Karpas-422 (cell line): ENCODE results near the gene AKAP13. TPM values are rescaled to one million over a fixed set of nuclear protein-coding genes. Genes with fewer than 3 reads are reported as not detected.

ENCODE experiments used
- DNase-seq: peaks from one replicate; pipeline ENCODE4 v3.0.0-alpha.2; 2015
- H2AFZ ChIP-seq: fragments of 200-600 bp; sonication (generic); 2 replicates; pipeline ENCODE4 v1.6.1; 2014; ENCODE audit warnings: antibody characterized with exemption, low read length, mixed read lengths
- H3K27ac ChIP-seq: fragments of 200-600 bp; sonication (generic); 2 replicates; pipeline ENCODE4 v1.5.1; 2014; ENCODE audit warnings: mild to moderate bottlenecking, low read length, moderate library complexity
- H3K27me3 ChIP-seq: fragments of 200-600 bp; sonication (generic); 2 replicates; pipeline ENCODE4 v1.6.1; 2014; ENCODE audit warnings: low read length, mixed read lengths
- H3K36me3 ChIP-seq: fragments of 200-600 bp; sonication (generic); 2 replicates; pipeline ENCODE4 v1.6.1; 2014; ENCODE audit warnings: low read length, mixed read lengths; ENCODE audit not compliant: insufficient read depth
- H3K4me1 ChIP-seq: fragments of 200-600 bp; sonication (generic); 2 replicates; pipeline ENCODE4 v1.6.1; 2014; ENCODE audit warnings: mild to moderate bottlenecking, low read length, mixed read lengths
- H3K4me2 ChIP-seq: fragments of 200-600 bp; sonication (generic); 2 replicates; pipeline ENCODE4 v1.6.1; 2014; ENCODE audit warnings: low read length, low read depth, mild to moderate bottlenecking; ENCODE audit not compliant: poor library complexity, severe bottlenecking
- H3K4me3 ChIP-seq: fragments of 200-600 bp; sonication (generic); 2 replicates; pipeline ENCODE4 v1.5.1; 2014; ENCODE audit warnings: mild to moderate bottlenecking, antibody characterized with exemption, low read length, mixed read lengths
- H3K79me2 ChIP-seq: fragments of 200-600 bp; sonication (generic); 2 replicates; pipeline ENCODE4 v1.6.1; 2014; ENCODE audit warnings: mild to moderate bottlenecking, low read length, mixed read lengths
- H3K9ac ChIP-seq: fragments of 200-600 bp; sonication (generic); 2 replicates; pipeline ENCODE4 v1.6.0; 2014; ENCODE audit warnings: low read length
- H3K9me2 ChIP-seq: fragments of 200-600 bp; sonication (generic), shearing (Covaris generic); replicated peaks from 2 replicates; pipeline ENCODE4 v1.6.0; 2014; ENCODE audit warnings: mild to moderate bottlenecking, low read length, moderate library complexity; ENCODE audit not compliant: insufficient read depth
- H3K9me3 ChIP-seq: fragments of 300-700, 200-600 bp; sonication (generic); 2 replicates; pipeline ENCODE4 v1.6.1; 2014; ENCODE audit warnings: low read length, mixed read lengths
- H4K20me1 ChIP-seq: fragments of 200-600 bp; sonication (generic); 2 replicates; pipeline ENCODE4 v1.6.1; 2014; ENCODE audit warnings: mild to moderate bottlenecking, antibody characterized with exemption, low read length, low read depth; ENCODE audit not compliant: insufficient read depth
- total RNA-seq: library from RNA; depleted of rRNA; stranded (reverse); fragments of >200 nt; shearing (Covaris generic); gene quantifications from 2 replicates; pipeline ENCODE4 v1.2.3, GENCODE V29; 2014; ENCODE audit warnings: low replicate concordance; rRNA removed

AKAP13 gene
- total RNA-seq, result 156 and 166 TPM in 2 replicates

- Histone ChIP-seq H3K4me1 (peaks cover 48% of the 10 kb centered on the region), H3K36me3 (peaks cover 12% of the 10 kb centered on the region; the same call in 1 of the 2 replicates), H3K9me2 (no peaks in the 10 kb centered on the region), H3K79me2 (peaks cover 41% of the 10 kb centered on the region), H4K20me1 (peaks cover 33% of the 10 kb centered on the region), H3K9ac (peak within 1 kb of the TSS; percentile 74), H3K9me3 (no peaks in the 10 kb centered on the region), H3K27ac (peak within 1 kb of the TSS; percentile 86), H2AFZ (peak within 1 kb of the TSS; percentile 32; the same call in 1 of the 2 replicates), H3K4me3 (peak within 1 kb of the TSS; percentile 85), H3K4me2 (peak within 1 kb of the TSS; percentile 88), H3K27me3 (no peaks in the 10 kb centered on the region)
- peak; percentile 99 for DNase-seq
These were observed at the start of gene AKAP13 for GRCh38 chr15:85380217-85380811. TSS of gene AKAP13 (plus strand) at chr15:85380603. CDS start at chr15:85485721, 105,118 bp downstream.

- no peaks in the 10 kb centered on the region for H4K20me1 ChIP-seq
- H3K9me3 ChIP-seq, result no peaks in the 10 kb centered on the region
- H3K27me3 ChIP-seq, result no peaks in the 10 kb centered on the region
- peak overlapping the region; percentile 93 for H3K9ac ChIP-seq
- H3K4me3 ChIP-seq, result peak overlapping the region; percentile 72
- H3K36me3 ChIP-seq, result 0 out of 2 replicates have a peak, but pooled peaks cover under 1% of the 10 kb centered on the region
- H3K79me2 ChIP-seq, result peaks cover 25% of the 10 kb centered on the region
- no peaks in the 10 kb centered on the region for H3K9me2 ChIP-seq
- peak; percentile 96 for DNase-seq
- peak overlapping the region; percentile 99 for H3K27ac ChIP-seq
- H2AFZ ChIP-seq, result peak overlapping the region; percentile 69
- peak overlapping the region; percentile 79 for H3K4me2 ChIP-seq
- H3K4me1 ChIP-seq, result peaks cover 57% of the 10 kb centered on the region
These were observed 49.4 kb upstream of the AKAP13 start for GRCh38 chr15:85330901-85331588.

- Histone ChIP-seq H3K27me3 (no peaks in the 10 kb centered on the region), H3K9me3 (no peaks in the 10 kb centered on the region), H3K9ac (peak overlapping the region; percentile 93), H3K9me2 (no peaks in the 10 kb centered on the region), H4K20me1 (no peaks in the 10 kb centered on the region), H3K79me2 (peaks cover 18% of the 10 kb centered on the region), H3K27ac (peak overlapping the region; percentile 99), H3K4me2 (peak overlapping the region; percentile 79), H2AFZ (peak overlapping the region; percentile 69), H3K4me3 (peak overlapping the region; percentile 56), H3K36me3 (no peaks in the 10 kb centered on the region), H3K4me1 (peaks cover 50% of the 10 kb centered on the region)
- peak; percentile 49 for DNase-seq
These were observed 48.6 kb upstream of the AKAP13 start for GRCh38 chr15:85331655-85332285.

GRCh38 chr15:85333132-85333831, 47.1 kb upstream of the AKAP13 start:
- Histone ChIP-seq H4K20me1 (no peaks in the 10 kb centered on the region), H3K4me1 (peaks cover 35% of the 10 kb centered on the region), H3K27ac (no peak overlapping the region), H3K9me3 (no peaks in the 10 kb centered on the region), H3K9me2 (no peaks in the 10 kb centered on the region), H2AFZ (no peak overlapping the region), H3K4me3 (no peak overlapping the region), H3K4me2 (no peak overlapping the region), H3K9ac (no peak overlapping the region), H3K79me2 (peaks cover 3% of the 10 kb centered on the region), H3K27me3 (no peaks in the 10 kb centered on the region), H3K36me3 (no peaks in the 10 kb centered on the region)
- no peak for DNase-seq

- Histone ChIP-seq H3K9me2 (no peaks in the 10 kb centered on the region), H3K9me3 (no peaks in the 10 kb centered on the region), H3K79me2 (no peaks in the 10 kb centered on the region), H3K4me2 (no peak overlapping the region), H3K9ac (no peak overlapping the region), H3K27me3 (no peaks in the 10 kb centered on the region), H3K4me1 (peaks cover 28% of the 10 kb centered on the region), H3K36me3 (no peaks in the 10 kb centered on the region), H4K20me1 (no peaks in the 10 kb centered on the region), H3K4me3 (no peak overlapping the region), H2AFZ (no peak overlapping the region), H3K27ac (no peak overlapping the region)
- no peak for DNase-seq
These were observed 46.2 kb upstream of the AKAP13 start for GRCh38 chr15:85334241-85334640.

- no peaks in the 10 kb centered on the region for H4K20me1 ChIP-seq
- H3K9me2 ChIP-seq, result no peaks in the 10 kb centered on the region
- H2AFZ ChIP-seq, result no peak overlapping the region
- H3K79me2 ChIP-seq, result no peaks in the 10 kb centered on the region
- no peak for DNase-seq
- no peak overlapping the region for H3K4me3 ChIP-seq
- no peaks in the 10 kb centered on the region for H3K9me3 ChIP-seq
- H3K4me2 ChIP-seq, result no peak overlapping the region
- H3K4me1 ChIP-seq, result peaks cover 19% of the 10 kb centered on the region
- no peaks in the 10 kb centered on the region for H3K27me3 ChIP-seq
- no peak overlapping the region for H3K9ac ChIP-seq
- H3K27ac ChIP-seq, result no peak overlapping the region
- no peaks in the 10 kb centered on the region for H3K36me3 ChIP-seq
These were observed 45.0 kb upstream of the AKAP13 start for GRCh38 chr15:85335193-85335942.

GRCh38 chr15:85336880-85337279, 43.5 kb upstream of the AKAP13 start:
- Histone ChIP-seq H3K9ac (no peak overlapping the region), H3K4me3 (no peak overlapping the region), H3K27ac (no peak overlapping the region), H3K9me2 (no peaks in the 10 kb centered on the region), H3K9me3 (no peaks in the 10 kb centered on the region), H2AFZ (no peak overlapping the region), H3K4me2 (no peak overlapping the region), H3K4me1 (peaks cover 4% of the 10 kb centered on the region), H3K36me3 (no peaks in the 10 kb centered on the region), H3K27me3 (no peaks in the 10 kb centered on the region), H4K20me1 (no peaks in the 10 kb centered on the region), H3K79me2 (no peaks in the 10 kb centered on the region)
- no peak for DNase-seq
